H1 (cell line): Measurements from ENCODE around the gene ZNF536. TPM values are rescaled to one million over a fixed set of nuclear protein-coding genes. Genes with fewer than 3 reads are reported as not detected.
A peak's percentile ranks its signal among the peaks of the same experiment; 100 is the strongest.

Experiments used
- CTCF ChIP-seq, 3 experiments: IDR thresholded peaks; 1 replicate in 2 of 3; 2 replicates in 1 of 3; pipeline versions ENCODE4 v1.5.1 to v1.6.1; 2011; ENCODE audit warnings: low read length in 3 of 3, mild to moderate bottlenecking in 3 of 3, inconsistent platforms in 2 of 3, low read depth in 1 of 3, moderate library complexity in 1 of 3; ENCODE audit not compliant: insufficient read depth in 1 of 3; ENCODE audit errors: control extremely low read depth in 1 of 3
- JUN ChIP-seq: IDR thresholded peaks from 2 replicates; pipeline ENCODE4 v1.6.1; 2011; ENCODE audit warnings: low read depth, mild to moderate bottlenecking, improper control_type of control experiment, low read length
- KDM1A ChIP-seq: fragments of 200-600, 300-600 bp; sonication (generic); IDR thresholded peaks from 2 replicates; pipeline ENCODE4 v1.7.1; 2016; ENCODE audit warnings: mild to moderate bottlenecking, low read length, borderline replicate concordance
- RAD21 ChIP-seq, 2 experiments: IDR thresholded peaks in 1 of 2; conservative IDR thresholded peaks in 1 of 2; 2 replicates each; pipeline ENCODE4 v1.6.1; 2011; ENCODE audit warnings: low read depth in 2 of 2, low read length in 2 of 2, improper control_type of control experiment in 1 of 2, inconsistent platforms in 1 of 2, mild to moderate bottlenecking in 1 of 2, moderate library complexity in 1 of 2
- RXRA ChIP-seq: IDR thresholded peaks from 2 replicates; pipeline ENCODE4 v1.6.1; 2011; ENCODE audit warnings: low read depth, mild to moderate bottlenecking, low read length, moderate library complexity; ENCODE audit not compliant: insufficient read depth
- SIX5 ChIP-seq: IDR thresholded peaks from 2 replicates; pipeline ENCODE4 v1.6.1; 2011; ENCODE audit warnings: mild to moderate bottlenecking, low read depth, low read length
- polyA plus RNA-seq, 7 experiments: library from polyadenylated mRNA; depleted of rRNA in 3 of 7; stranded (reverse) in 5 of 7; unstranded in 2 of 7; fragments of >200 nt in 5 of 7; fragments of 200-250 nt in 2 of 7; gene quantifications; 1 replicate in 5 of 7; 2 replicates in 1 of 7; 4 replicates in 1 of 7; pipeline versions ENCODE4 v1.2.1 to v1.2.3, GENCODE V29; 2011 to 2013; ENCODE audit warnings: missing spikeins in 2 of 7, mixed read lengths in 2 of 7
- total RNA-seq: library from RNA; stranded (reverse); fragmentation: NEBNext Ultra II Directional; extraction: Animal tissue kit (Norgen Biotek cat#: 25700); gene quantifications from 2 replicates; pipeline ENCODE4 v1.2.1, GENCODE V29; 2021

The ZNF536 gene
- total and polyA plus RNA-seq, 2 of the 8 experiments (the other 6 are each of a cell fraction or from before 2014, with no cell fraction given), result 0.09 to 0.11 TPM

DNA sequence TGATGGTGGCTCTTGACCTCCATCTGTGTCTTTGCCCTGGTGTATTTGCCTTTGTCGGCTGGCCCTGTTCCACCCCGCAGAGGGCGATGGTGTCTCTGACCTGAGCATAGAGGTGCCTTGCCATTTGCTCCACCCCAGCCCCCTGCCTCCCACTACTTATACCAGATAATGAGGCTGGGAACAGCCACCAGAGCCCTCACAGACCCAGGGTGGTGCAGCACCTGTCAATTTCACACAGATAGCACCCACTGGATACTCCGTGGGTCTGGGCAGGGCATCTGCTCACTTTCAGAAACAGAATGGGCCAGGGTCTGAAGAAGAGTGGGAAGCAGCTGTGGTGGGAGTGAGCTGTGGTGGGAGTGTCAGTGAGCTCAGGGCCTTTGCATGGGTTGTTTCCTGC is 4.1 kb downstream of the ZNF536 start (continued):
- TF ChIP-seq CTCF (IDR thresholded peaks at IDR 0.05; ENCODE audit: control extremely low read depth in 1 of 3, insufficient read depth in 1 of 3, low read depth in 1 of 3, low read length in 3 of 3) (peak; percentile 25 to 51 (median 38); a peak in 3 of 4 replicates), RAD21 (IDR thresholded peaks at IDR 0.05 in 1 of 2, conservative IDR thresholded peaks at IDR 0.05 in 1 of 2; ENCODE audit: low read depth in 2 of 2, low read length in 2 of 2) (peak; percentile 52 to 60), RXRA (no peak), JUN (no peak), KDM1A (no peak), SIX5 (no peak)
